ENCODE data around the gene HDAC7.

Gene HDAC7

DNA sequence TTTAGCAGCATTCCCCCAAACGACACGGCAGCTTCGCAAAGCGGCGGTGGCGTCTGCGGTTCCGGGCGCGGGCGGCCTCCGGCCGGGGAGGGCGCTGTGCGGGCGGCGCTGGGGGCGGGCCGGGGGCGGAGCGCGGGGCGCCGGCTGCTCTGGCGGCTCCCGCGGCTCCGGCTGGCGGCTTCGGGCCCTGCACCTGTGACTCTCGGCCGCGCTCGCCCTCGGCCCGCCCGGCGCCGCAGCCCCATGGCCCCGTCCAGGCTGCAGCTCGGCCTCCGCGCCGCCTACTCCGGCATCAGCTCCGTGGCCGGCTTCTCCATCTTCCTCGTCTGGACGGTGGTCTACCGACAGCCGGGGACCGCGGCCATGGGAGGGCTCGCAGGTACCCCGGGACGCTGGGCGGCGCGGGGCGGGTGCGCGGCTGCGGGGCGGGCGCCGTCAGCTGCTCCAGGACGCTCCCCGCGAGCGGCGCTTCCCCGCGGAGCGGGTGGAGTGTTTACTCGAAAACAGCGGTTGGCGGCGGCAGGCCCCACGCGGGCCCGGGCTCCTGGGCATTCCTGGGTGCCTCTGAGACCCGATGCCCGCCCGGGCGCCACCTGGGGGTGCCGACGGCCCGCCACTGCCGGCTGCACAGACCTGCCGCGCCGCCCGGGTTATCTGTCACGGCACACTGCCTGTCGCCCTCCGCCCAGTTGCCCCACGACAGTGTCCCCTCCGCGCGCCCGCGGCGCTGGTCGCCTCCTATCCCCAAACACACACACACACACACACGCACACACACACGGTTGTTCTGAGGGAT lies 46.4 kb downstream of the HDAC7 start, which contains the start of gene SLC48A1:
Gene SLC48A1, plus strand, starts transcription at position 177 of the 796 bp plus-strand sequence. Its CDS starts 67 bp downstream, at position 244.
- Histone ChIP-seq H3K4me3 (ENCODE audit: low read depth in 1 of 2, low read length in 2 of 2) (peak within 1 kb of the TSS; percentile 74 to 75), H3K27me3 (ENCODE audit: control insufficient read depth in 1 of 2, insufficient read depth in 2 of 2, low read length in 2 of 2) (no peaks in the 10 kb centered on the region), H3K9ac (ENCODE audit: low read depth in 1 of 2, low read length in 2 of 2) (peak within 1 kb of the TSS; percentile 54 to 85), H3K36me3 (ENCODE audit: control insufficient read depth in 1 of 2, insufficient read depth in 2 of 2, low read length in 2 of 2) (no peaks in the 10 kb centered on the region), H3K4me1 (ENCODE audit: control insufficient read depth in 1 of 2, insufficient read depth in 2 of 2, low read length in 2 of 2) (peaks cover 9 to 42% of the 10 kb centered on the region in 2 donors), H3K27ac (ENCODE audit: low read depth, low read length) (peak within 1 kb of the TSS; percentile 28), H3K9me3 (ENCODE audit: control insufficient read depth in 1 of 2, low read length in 2 of 2) (no peaks in the 10 kb centered on the region)

DNA sequence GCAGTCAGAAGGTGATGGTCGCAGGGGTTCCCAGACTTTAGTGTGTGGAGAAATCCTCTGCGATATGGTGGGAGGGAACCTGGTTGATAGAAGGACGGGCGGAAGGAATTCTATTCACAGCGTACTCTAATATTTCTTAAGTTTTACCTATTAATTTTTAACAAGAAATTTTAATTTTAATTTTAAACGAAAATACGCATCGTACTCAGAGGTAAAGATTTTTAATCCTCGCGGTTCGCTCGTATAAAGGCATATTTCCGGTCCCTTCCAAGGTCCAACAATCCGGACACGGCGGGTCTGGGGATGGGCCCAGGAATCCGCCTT lies 47.0 kb downstream of the HDAC7 start:
- peaks cover 9 to 39% of the 10 kb centered on the region in 2 donors for H3K4me1 ChIP-seq (ENCODE audit: control insufficient read depth in 1 of 2, insufficient read depth in 2 of 2, low read length in 2 of 2)
- H3K4me3 ChIP-seq (ENCODE audit: low read depth in 1 of 2, low read length in 2 of 2), result peak overlapping the region; percentile 58 to 63
- no peaks in the 10 kb centered on the region for H3K9me3 ChIP-seq (ENCODE audit: control insufficient read depth in 1 of 2, low read length in 2 of 2)
- H3K27me3 ChIP-seq (ENCODE audit: control insufficient read depth in 1 of 2, insufficient read depth in 2 of 2, low read length in 2 of 2), result no peaks in the 10 kb centered on the region
- peak overlapping the region; percentile 39 to 79 for H3K9ac ChIP-seq (ENCODE audit: low read depth in 1 of 2, low read length in 2 of 2)
- no peak overlapping the region for H3K27ac ChIP-seq (ENCODE audit: low read depth, low read length)
- H3K36me3 ChIP-seq (ENCODE audit: control insufficient read depth in 1 of 2, insufficient read depth in 2 of 2, low read length in 2 of 2), result no peaks in the 10 kb centered on the region

GRCh38 chr12:47772094-47772660 lies 47.5 kb downstream of the HDAC7 start:
- H3K27me3 ChIP-seq (ENCODE audit: control insufficient read depth in 1 of 2, insufficient read depth in 2 of 2, low read length in 2 of 2), result no peaks in the 10 kb centered on the region
- H3K36me3 ChIP-seq (ENCODE audit: control insufficient read depth in 1 of 2, insufficient read depth in 2 of 2, low read length in 2 of 2), result no peaks in the 10 kb centered on the region
- no peaks in the 10 kb centered on the region for H3K9me3 ChIP-seq (ENCODE audit: control insufficient read depth in 1 of 2, low read length in 2 of 2)
- H3K4me3 ChIP-seq (ENCODE audit: low read depth in 1 of 2, low read length in 2 of 2), result no peak overlapping the region
- H3K4me1 ChIP-seq (ENCODE audit: control insufficient read depth in 1 of 2, insufficient read depth in 2 of 2, low read length in 2 of 2), result peaks cover 9 to 34% of the 10 kb centered on the region in 2 donors
- no peak overlapping the region for H3K27ac ChIP-seq (ENCODE audit: low read depth, low read length)
- peak overlapping the region in 1 of 2 donors; percentile 39 for H3K9ac ChIP-seq (ENCODE audit: low read depth in 1 of 2, low read length in 2 of 2)

GRCh38 chr12:47771304-47771703 lies 48.4 kb downstream of the HDAC7 start:
- no peaks in the 10 kb centered on the region for H3K36me3 ChIP-seq (ENCODE audit: control insufficient read depth in 1 of 2, insufficient read depth in 2 of 2, low read length in 2 of 2)
- no peak overlapping the region for H3K4me3 ChIP-seq (ENCODE audit: low read depth in 1 of 2, low read length in 2 of 2)
- H3K27me3 ChIP-seq (ENCODE audit: control insufficient read depth in 1 of 2, insufficient read depth in 2 of 2, low read length in 2 of 2), result no peaks in the 10 kb centered on the region
- no peaks in the 10 kb centered on the region for H3K9me3 ChIP-seq (ENCODE audit: control insufficient read depth in 1 of 2, low read length in 2 of 2)
- no peak overlapping the region for H3K27ac ChIP-seq (ENCODE audit: low read depth, low read length)
- H3K9ac ChIP-seq (ENCODE audit: low read depth in 1 of 2, low read length in 2 of 2), result no peak overlapping the region
- peaks cover 2 to 30% of the 10 kb centered on the region in 2 donors for H3K4me1 ChIP-seq (ENCODE audit: control insufficient read depth in 1 of 2, insufficient read depth in 2 of 2, low read length in 2 of 2)

DNA sequence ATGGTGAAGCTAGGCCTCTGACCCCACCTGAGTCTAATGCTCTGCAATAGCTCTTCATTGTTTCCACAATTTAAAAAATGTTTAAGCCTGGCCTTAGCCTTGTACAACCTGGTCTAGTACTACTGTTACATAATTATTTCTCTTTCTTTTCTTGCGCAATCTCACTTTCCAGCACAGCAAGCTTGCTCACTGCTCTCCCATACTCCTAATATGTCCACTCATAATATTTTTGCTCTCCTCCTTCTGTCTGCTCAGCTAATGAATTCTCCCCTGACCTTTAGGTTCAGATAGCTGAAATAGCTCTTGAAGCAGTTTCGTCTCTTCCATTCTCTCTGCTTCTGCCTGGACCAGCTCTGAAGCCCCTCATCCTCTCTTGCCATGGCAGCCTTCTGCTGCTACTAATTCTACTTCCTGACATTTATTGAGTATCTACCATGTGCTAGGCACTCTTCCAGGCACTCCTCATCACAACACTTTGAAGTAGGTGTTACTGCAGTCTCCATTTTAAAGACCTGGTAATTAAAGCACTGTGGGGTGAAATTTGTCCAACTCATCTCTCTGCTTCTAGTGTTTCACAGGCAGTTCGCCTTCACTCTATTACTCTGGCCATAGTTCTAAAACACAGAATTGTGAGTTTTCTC lies 49.5 kb downstream of the HDAC7 start:
- Histone ChIP-seq H3K9me3 (ENCODE audit: control insufficient read depth in 1 of 2, low read length in 2 of 2) (no peaks in the 10 kb centered on the region), H3K27me3 (ENCODE audit: control insufficient read depth in 1 of 2, insufficient read depth in 2 of 2, low read length in 2 of 2) (no peaks in the 10 kb centered on the region), H3K9ac (ENCODE audit: low read depth in 1 of 2, low read length in 2 of 2) (no peak overlapping the region), H3K36me3 (ENCODE audit: control insufficient read depth in 1 of 2, insufficient read depth in 2 of 2, low read length in 2 of 2) (no peaks in the 10 kb centered on the region), H3K4me3 (ENCODE audit: low read depth in 1 of 2, low read length in 2 of 2) (no peak overlapping the region), H3K4me1 (ENCODE audit: control insufficient read depth in 1 of 2, insufficient read depth in 2 of 2, low read length in 2 of 2) (peaks cover 0 to 21% of the 10 kb centered on the region in 2 donors), H3K27ac (ENCODE audit: low read depth, low read length) (no peak overlapping the region)

DNA sequence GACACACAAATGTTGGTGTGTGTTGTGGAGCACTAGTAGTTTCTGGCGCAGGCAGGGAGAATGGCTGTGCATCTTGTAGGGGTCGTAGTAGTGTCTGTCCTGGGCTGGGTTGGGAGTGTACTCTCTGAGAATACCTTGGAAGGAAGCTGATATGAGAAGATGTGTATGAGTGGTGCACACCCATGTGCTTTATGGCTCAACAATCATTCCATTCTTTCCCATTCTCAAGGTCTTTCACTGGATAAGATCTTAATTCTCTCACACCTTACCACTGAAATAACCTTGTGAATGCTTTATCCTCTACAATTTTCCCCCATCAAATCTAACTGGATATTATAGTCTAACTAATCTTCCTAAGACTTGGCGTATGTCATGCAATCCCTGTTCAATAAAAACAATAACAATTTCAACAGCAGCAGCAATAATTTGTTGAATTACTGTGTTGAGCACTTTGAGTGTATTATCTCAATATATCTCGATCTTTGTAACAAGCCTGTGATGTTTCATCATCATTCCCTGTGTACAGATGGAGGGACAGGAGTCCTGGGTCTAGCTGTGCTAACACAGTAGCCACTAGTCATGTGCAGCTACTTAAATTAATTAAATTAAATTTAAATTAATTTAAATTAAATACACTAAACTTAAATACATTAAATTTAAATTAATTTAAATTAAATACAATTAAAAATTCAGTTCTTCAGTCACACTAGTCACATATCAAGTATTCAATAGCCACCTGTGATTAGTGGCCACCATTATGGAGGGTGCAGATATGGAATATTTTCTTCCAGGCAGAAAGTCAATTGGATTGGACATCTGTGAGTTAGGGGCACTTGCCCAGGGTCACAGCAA lies 50.2 kb downstream of the HDAC7 start:
- no peaks in the 10 kb centered on the region for H3K9me3 ChIP-seq (ENCODE audit: control insufficient read depth in 1 of 2, low read length in 2 of 2)
- no peaks in the 10 kb centered on the region for H3K36me3 ChIP-seq (ENCODE audit: control insufficient read depth in 1 of 2, insufficient read depth in 2 of 2, low read length in 2 of 2)
- no peak overlapping the region for H3K4me3 ChIP-seq (ENCODE audit: low read depth in 1 of 2, low read length in 2 of 2)
- peaks cover 0 to 13% of the 10 kb centered on the region in 2 donors for H3K4me1 ChIP-seq (ENCODE audit: control insufficient read depth in 1 of 2, insufficient read depth in 2 of 2, low read length in 2 of 2)
- no peak overlapping the region for H3K9ac ChIP-seq (ENCODE audit: low read depth in 1 of 2, low read length in 2 of 2)
- no peak overlapping the region for H3K27ac ChIP-seq (ENCODE audit: low read depth, low read length)
- H3K27me3 ChIP-seq (ENCODE audit: control insufficient read depth in 1 of 2, insufficient read depth in 2 of 2, low read length in 2 of 2), result no peaks in the 10 kb centered on the region

DNA sequence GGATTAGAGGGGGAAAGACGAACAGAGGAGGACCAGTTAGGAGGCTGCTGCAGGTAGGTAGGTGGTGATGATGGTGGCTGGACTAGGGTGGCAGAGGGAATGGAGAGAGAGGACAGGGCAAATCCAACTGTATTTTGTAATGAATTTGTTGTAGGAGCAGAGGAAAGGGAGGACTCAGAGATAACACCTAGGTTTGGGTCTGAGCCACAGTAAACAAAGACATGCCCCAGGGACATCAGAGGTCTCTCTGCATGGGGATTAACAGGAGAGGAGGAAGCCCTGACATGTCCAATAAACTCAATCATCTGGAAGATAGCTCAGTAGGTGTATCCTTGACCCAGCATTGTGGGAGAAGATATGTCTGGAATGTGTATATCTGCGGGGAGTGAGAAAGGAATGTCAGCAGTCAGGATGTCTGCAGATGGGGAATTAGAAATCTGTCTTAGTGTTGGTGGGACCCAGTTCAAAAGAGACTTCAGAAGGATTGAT lies 51.3 kb downstream of the HDAC7 start:
- H3K4me3 ChIP-seq (ENCODE audit: low read depth in 1 of 2, low read length in 2 of 2), result no peak overlapping the region
- H3K4me1 ChIP-seq (ENCODE audit: control insufficient read depth in 1 of 2, insufficient read depth in 2 of 2, low read length in 2 of 2), result peaks cover 0 to 6% of the 10 kb centered on the region in 2 donors
- H3K27ac ChIP-seq (ENCODE audit: low read depth, low read length), result no peak overlapping the region
- H3K27me3 ChIP-seq (ENCODE audit: control insufficient read depth in 1 of 2, insufficient read depth in 2 of 2, low read length in 2 of 2), result no peaks in the 10 kb centered on the region
- no peaks in the 10 kb centered on the region for H3K36me3 ChIP-seq (ENCODE audit: control insufficient read depth in 1 of 2, insufficient read depth in 2 of 2, low read length in 2 of 2)
- no peaks in the 10 kb centered on the region for H3K9me3 ChIP-seq (ENCODE audit: control insufficient read depth in 1 of 2, low read length in 2 of 2)
- H3K9ac ChIP-seq (ENCODE audit: low read depth in 1 of 2, low read length in 2 of 2), result no peak overlapping the region

DNA sequence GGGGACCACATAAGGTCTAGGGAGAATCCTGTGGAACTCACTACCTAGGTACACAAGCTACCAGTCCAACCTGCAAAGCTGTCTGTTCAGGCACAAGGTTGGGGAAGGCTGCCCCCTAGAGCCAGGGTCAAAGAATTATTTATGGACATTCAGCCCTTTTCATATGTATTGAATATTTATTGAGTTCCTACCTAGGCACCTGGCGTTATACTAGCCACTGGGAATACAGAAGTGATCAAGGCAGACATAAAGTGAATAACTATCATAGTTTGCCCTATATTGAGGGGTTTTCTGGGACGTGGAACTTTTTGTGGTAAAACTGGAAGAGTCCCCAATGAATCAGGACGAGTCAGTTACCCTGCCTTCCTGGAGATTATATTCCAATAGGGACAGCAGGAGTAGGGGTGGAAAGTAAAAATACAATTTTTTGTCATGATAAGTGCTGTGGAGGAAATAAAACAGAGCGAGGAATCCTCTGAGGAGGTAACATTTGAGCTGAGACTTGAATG lies 52.4 kb downstream of the HDAC7 start:
- H3K4me1 ChIP-seq (ENCODE audit: control insufficient read depth in 1 of 2, insufficient read depth in 2 of 2, low read length in 2 of 2), result peaks cover 0 to under 1% of the 10 kb centered on the region in 2 donors
- H3K9ac ChIP-seq (ENCODE audit: low read depth in 1 of 2, low read length in 2 of 2), result no peak overlapping the region
- no peaks in the 10 kb centered on the region for H3K36me3 ChIP-seq (ENCODE audit: control insufficient read depth in 1 of 2, insufficient read depth in 2 of 2, low read length in 2 of 2)
- H3K9me3 ChIP-seq (ENCODE audit: control insufficient read depth in 1 of 2, low read length in 2 of 2), result no peaks in the 10 kb centered on the region
- H3K4me3 ChIP-seq (ENCODE audit: low read depth in 1 of 2, low read length in 2 of 2), result no peak overlapping the region
- no peak overlapping the region for H3K27ac ChIP-seq (ENCODE audit: low read depth, low read length)
- H3K27me3 ChIP-seq (ENCODE audit: control insufficient read depth in 1 of 2, insufficient read depth in 2 of 2, low read length in 2 of 2), result no peaks in the 10 kb centered on the region

DNA sequence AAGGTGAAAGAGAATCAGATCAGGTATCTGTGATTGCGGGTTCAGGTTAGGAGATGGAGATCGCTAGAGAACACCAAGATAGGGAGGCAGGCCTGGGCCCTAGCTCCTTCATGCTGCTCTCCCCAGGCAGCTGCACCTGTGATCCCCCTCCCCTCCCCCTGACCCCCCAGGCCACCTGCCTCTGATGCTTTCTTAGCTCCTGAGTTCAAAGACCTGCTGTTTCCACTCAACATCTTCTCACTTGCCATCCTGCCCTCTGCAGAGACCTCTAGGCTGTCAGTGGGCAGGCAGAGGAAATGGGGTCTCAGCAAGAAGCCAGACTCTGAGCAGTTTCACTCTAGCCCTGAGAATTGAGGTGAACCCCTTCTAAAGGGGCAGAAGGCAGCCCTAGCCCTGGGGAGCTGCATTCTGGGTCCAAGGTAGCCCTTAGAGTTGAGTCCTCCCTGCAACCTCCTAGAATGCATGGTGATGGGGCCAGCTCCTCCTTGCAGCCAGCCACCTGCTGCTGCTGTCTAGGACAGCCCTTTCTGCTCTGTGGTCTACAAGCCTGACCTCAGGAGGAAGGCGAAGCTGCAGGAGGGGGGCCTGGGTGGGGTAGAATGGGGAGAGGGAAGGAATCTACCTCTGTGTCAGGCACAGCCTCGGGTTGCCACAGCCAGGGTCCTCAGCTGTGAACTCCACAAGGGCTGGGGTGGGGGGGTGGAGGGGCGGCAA lies 53.0 kb downstream of the HDAC7 start:
- H3K27me3 ChIP-seq (ENCODE audit: control insufficient read depth in 1 of 2, insufficient read depth in 2 of 2, low read length in 2 of 2), result no peaks in the 10 kb centered on the region
- no peaks in the 10 kb centered on the region for H3K36me3 ChIP-seq (ENCODE audit: control insufficient read depth in 1 of 2, insufficient read depth in 2 of 2, low read length in 2 of 2)
- no peak overlapping the region for H3K9ac ChIP-seq (ENCODE audit: low read depth in 1 of 2, low read length in 2 of 2)
- no peaks in the 10 kb centered on the region for H3K9me3 ChIP-seq (ENCODE audit: control insufficient read depth in 1 of 2, low read length in 2 of 2)
- H3K4me3 ChIP-seq (ENCODE audit: low read depth in 1 of 2, low read length in 2 of 2), result no peak overlapping the region
- H3K4me1 ChIP-seq (ENCODE audit: control insufficient read depth in 1 of 2, insufficient read depth in 2 of 2, low read length in 2 of 2), result no peaks in the 10 kb centered on the region
- no peak overlapping the region for H3K27ac ChIP-seq (ENCODE audit: low read depth, low read length)

Data from duodenal mucosa (tissue), 2 donors.